GM10266 (cell line): ENCODE measurements around the gene PAM.

Source experiments
- DNase-seq: peaks from one replicate; pipeline ENCODE4 v3.0.0; 2012; ENCODE audit errors: extremely low spot score
- CTCF ChIP-seq: IDR thresholded peaks from 2 replicates; pipeline ENCODE4 v1.5.1; 2012; ENCODE audit warnings: mild to moderate bottlenecking, low read depth; ENCODE audit not compliant: control insufficient read depth, insufficient read depth; ENCODE audit errors: missing control alignments

Gene PAM

GRCh38 chr5:102815084-102815483, 60.0 kb downstream of the PAM start:
- TF ChIP-seq CTCF, result no peak

GRCh38 chr5:102815540-102816332, 60.6 kb downstream of the PAM start:
- DNase-seq, result no peak
- no peak for TF ChIP-seq CTCF

More at GRCh38 chr5:102815084-102815483, 60.0 kb downstream of the PAM start:
- no peak for DNase-seq

- DNase-seq, result no peak
- TF ChIP-seq CTCF, result no peak
These were observed 63.2 kb downstream of the PAM start for GRCh38 chr5:102818345-102818744.

- TF ChIP-seq CTCF, result no peak
- no peak for DNase-seq
These were observed 63.8 kb downstream of the PAM start for GRCh38 chr5:102818934-102819333.

- no peak for TF ChIP-seq CTCF
- no peak for DNase-seq
These were observed 64.5 kb downstream of the PAM start for GRCh38 chr5:102819634-102820033.

GRCh38 chr5:102823441-102823874, 68.4 kb downstream of the PAM start:
- no peak for DNase-seq

More at GRCh38 chr5:102823441-102823874, 68.4 kb downstream of the PAM start:
- TF ChIP-seq CTCF, result no peak
